A549 (cell line): Measurements from ENCODE around the gene CERS3. TPM values are rescaled to one million over a fixed set of nuclear protein-coding genes. Genes with fewer than 3 reads are reported as not detected.

Experiments used
- ATAC-seq, 2 experiments: fragments of 200-7000 bp in 1 of 2; fragments of >200 bp in 1 of 2; cut with Nextera tagmentation in 1 of 2; cut with Tn5 transposase in 1 of 2; 3 replicates each; pipeline versions ENCODE4 v1.8.0 to v1.9.1; 2018 to 2020; ENCODE audit warnings: mild to moderate bottlenecking in 1 of 2, moderate library complexity in 1 of 2
- CTCF ChIA-PET: fragments of 300-600 bp; sonication (Branson Sonifier 250); formaldehyde crosslinking; extraction: SDS; loops from one replicate; lab custom pipeline; 2021; ENCODE audit warnings: antibody characterized with exemption, inconsistent platforms; lab: Yijun Ruan, JAX
- POLR2A ChIA-PET: fragments of 350-600 bp; formaldehyde crosslinking; extraction: SDS; loops from one replicate; lab custom pipeline; 2021; ENCODE audit warnings: antibody characterized with exemption, inconsistent platforms; lab: Yijun Ruan, JAX
- DNase-seq, 2 experiments: peaks; one replicate each; pipeline versions ENCODE4 v3.0.0 to v3.0.0-alpha.2; 2011 to 2016; ENCODE audit warnings: low read depth in 1 of 2, low spot score in 1 of 2
- FAIRE-seq: peaks from 2 replicates; lab custom pipeline; 2011; peaks lifted over from hg19 to GRCh38; lab: Jason Lieb, UNC
- H3K27ac ChIP-seq, 2 experiments: fragments of >200 bp; sonication (Bioruptor Twin); formaldehyde crosslinking; 3 replicates each; pipeline ENCODE4 v1.5.1; 2016 to 2017
- H3K4me1 ChIP-seq: fragments of >200 bp; sonication (Bioruptor Twin); formaldehyde crosslinking; 3 replicates; pipeline ENCODE4 v1.6.1; 2016
- H3K4me2 ChIP-seq: fragments of >200 bp; sonication (Bioruptor Twin); formaldehyde crosslinking; 3 replicates; pipeline ENCODE4 v1.6.1; 2016
- H3K4me3 ChIP-seq: fragments of >200 bp; sonication (Bioruptor Twin); formaldehyde crosslinking; 3 replicates; pipeline ENCODE4 v1.5.1; 2016
- H3K9me3 ChIP-seq: fragments of >200 bp; sonication (Bioruptor Twin); formaldehyde crosslinking; 3 replicates; pipeline ENCODE4 v1.6.1; 2016
- ATOH8 ChIP-seq: fragments of 250-450 bp; sonication (Bioruptor Pico); IDR thresholded peaks from 2 replicates; pipeline ENCODE4 v1.5.0; 2020; ENCODE audit warnings: low read depth, mild to moderate bottlenecking, moderate library complexity
- EHMT2 ChIP-seq: fragments of 200-600 bp; sonication (generic); IDR thresholded peaks from 2 replicates; pipeline ENCODE4 v1.6.1; 2016; ENCODE audit warnings: antibody characterized with exemption, low read depth, mild to moderate bottlenecking, moderate library complexity
- ELK1 ChIP-seq: fragments of 150-350 bp; IDR thresholded peaks from 2 replicates; pipeline ENCODE4 v1.6.1; 2014; ENCODE audit warnings: low read depth, mild to moderate bottlenecking, low read length
- FOXS1 ChIP-seq: fragments of 250-450 bp; sonication (Bioruptor Pico); IDR thresholded peaks from 2 replicates; pipeline ENCODE4 v1.5.0; 2020; ENCODE audit warnings: mild to moderate bottlenecking, moderate library complexity
- HES2 ChIP-seq: fragments of >200 bp; sonication (Bioruptor Twin); formaldehyde crosslinking; IDR thresholded peaks from 2 replicates; pipeline ENCODE4 v1.6.1; 2016
- HOXA7 ChIP-seq: fragments of 250-450 bp; sonication (Bioruptor Pico); IDR thresholded peaks from 2 replicates; pipeline ENCODE4 v1.5.0; 2020; ENCODE audit warnings: mild to moderate bottlenecking, moderate library complexity
- HOXB13 ChIP-seq: fragments of 250-450 bp; sonication (Bioruptor Pico); IDR thresholded peaks from 2 replicates; pipeline ENCODE4 v1.5.0; 2020; ENCODE audit warnings: low read depth, mild to moderate bottlenecking, moderate library complexity
- JUNB ChIP-seq: fragments of >200 bp; sonication (Bioruptor Twin); formaldehyde crosslinking; IDR thresholded peaks from 2 replicates; pipeline ENCODE4 v1.6.1; 2016
- KDM1A ChIP-seq: fragments of 200-600 bp; sonication (generic); IDR thresholded peaks from 2 replicates; pipeline ENCODE4 v1.6.1; 2016; ENCODE audit warnings: low read depth, mild to moderate bottlenecking
- MAFK ChIP-seq: fragments of 450-650 bp; IDR thresholded peaks from 2 replicates; pipeline ENCODE4 v1.6.1; 2014; ENCODE audit not compliant: partially characterized antibody
- MAX ChIP-seq: IDR thresholded peaks from 2 replicates; pipeline ENCODE4 v1.6.1; 2012
- MAZ ChIP-seq: fragments of 150-350 bp; IDR thresholded peaks from 2 replicates; pipeline ENCODE4 v1.6.1; 2014; ENCODE audit warnings: antibody characterized with exemption, low read depth, low read length, borderline replicate concordance
- NFE2L2 ChIP-seq: fragments of 150-350 bp; conservative IDR thresholded peaks from 2 replicates; pipeline ENCODE4 v1.6.1; 2014; ENCODE audit warnings: low read length
- NPAS2 ChIP-seq: fragments of 250-450 bp; sonication (Bioruptor Pico); IDR thresholded peaks from 2 replicates; pipeline ENCODE4 v1.8.0; 2022; ENCODE audit warnings: mild to moderate bottlenecking, moderate library complexity, borderline replicate concordance
- NR3C1 ChIP-seq: fragments of >200 bp; sonication (Bioruptor Twin); formaldehyde crosslinking; IDR thresholded peaks from 3 replicates; pipeline ENCODE4 v1.6.1; 2017
- PBX3 ChIP-seq: IDR thresholded peaks from 2 replicates; pipeline ENCODE4 v1.6.1; 2012
- PHF8 ChIP-seq: fragments of 200-600 bp; sonication (generic); IDR thresholded peaks from 2 replicates; pipeline ENCODE4 v1.6.1; 2016; ENCODE audit warnings: low read depth, mild to moderate bottlenecking, antibody characterized with exemption, moderate library complexity, borderline replicate concordance
- RFX5 ChIP-seq: fragments of 450-650 bp; IDR thresholded peaks from 2 replicates; pipeline ENCODE4 v1.7.1; 2014; ENCODE audit warnings: antibody characterized with exemption, mild to moderate bottlenecking, moderate library complexity
- SMC3 ChIP-seq: fragments of >200 bp; sonication (Bioruptor Twin); formaldehyde crosslinking; IDR thresholded peaks from 3 replicates; pipeline ENCODE4 v1.6.1; 2018; ENCODE audit warnings: inconsistent platforms
- TFCP2L1 ChIP-seq: fragments of 250-450 bp; sonication (Bioruptor Pico); IDR thresholded peaks from 2 replicates; pipeline ENCODE4 v1.5.0; 2021; ENCODE audit warnings: mild to moderate bottlenecking
- ZFP36 ChIP-seq: fragments of 450-650 bp; IDR thresholded peaks from 2 replicates; pipeline ENCODE4 v1.6.1; 2014; ENCODE audit warnings: borderline replicate concordance; ENCODE audit not compliant: partially characterized antibody
- ZNF302 ChIP-seq: fragments of 250-450 bp; sonication (Bioruptor Pico); IDR thresholded peaks from 2 replicates; pipeline ENCODE4 v1.9.0; 2021; ENCODE audit warnings: inconsistent platforms, mild to moderate bottlenecking, moderate library complexity
- WGBS: methylation state at CpG from one replicate; pipeline ENCODE4 v1.1.6; 2017; ENCODE audit errors: missing lambda C conversion rate; 5-methylcytosine and 5-hydroxymethylcytosine counted together
- polyA plus RNA-seq, 4 experiments: library from polyadenylated mRNA; depleted of rRNA in 3 of 4; stranded (reverse); fragments of >200 nt; fragmentation: RNase III in 1 of 4; extraction: RNeasy Plus Mini Kit Qiagen cat#74134 plus additional on column Dnase treatment in 1 of 4; gene quantifications; 2 replicates in 3 of 4; 3 replicates in 1 of 4; pipeline ENCODE4 v1.2.3, GENCODE V29; 2011 to 2017

Gene CERS3
- polyA plus RNA-seq, 2 of the 4 experiments (the other 2 are of a cell fraction): not detected

- POLR2A ChIA-PET: no interaction called here
Observed at GRCh38 chr15:100484443-100484842, 44.3 kb downstream of the CERS3 start.

GRCh38 chr15:100483370-100483769 is 45.4 kb downstream of the CERS3 start:
- no peak for TF ChIP-seq MAZ
- TF ChIP-seq FOXS1 (CRISPR knock-in tag): no peak
- TF ChIP-seq JUNB: no peak
- TF ChIP-seq MAX: no peak
- no peak for TF ChIP-seq RFX5
- no peak for TF ChIP-seq ZNF302 (CRISPR knock-in tag)
- TF ChIP-seq KDM1A: no peak
- TF ChIP-seq ELK1: no peak
- no peak for TF ChIP-seq NPAS2
- no peak for TF ChIP-seq PHF8
- no peak for TF ChIP-seq MAFK
- no peak for TF ChIP-seq ZFP36
- TF ChIP-seq EHMT2: no peak
- TF ChIP-seq HOXA7: no peak
- TF ChIP-seq HES2: no peak
- no peak for TF ChIP-seq NFE2L2
- no peak for TF ChIP-seq HOXB13
- DNase-seq (no peak), ATAC-seq (no peak), FAIRE-seq (no peak)
- H3K4me1 ChIP-seq: no peaks in the 10 kb centered on the region
- peaks cover 8% of the 10 kb centered on the region; the same call in 2 of the 3 replicates for H3K9me3 ChIP-seq
- ChIA-PET POLR2A (no interaction called here), CTCF (no interaction called here)
- no peak overlapping the region for H3K4me2 ChIP-seq
- no peak overlapping the region for H3K27ac ChIP-seq
- H3K4me3 ChIP-seq: no peak overlapping the region
- 52% methylated on average over 2 of the region's 2 CpGs for WGBS

More at GRCh38 chr15:100484443-100484842, 44.3 kb downstream of the CERS3 start:
- no peak for TF ChIP-seq HOXA7
- no peak for TF ChIP-seq ATOH8 (CRISPR knock-in tag)
- H3K27ac ChIP-seq: no peak overlapping the region
- no peak for FAIRE-seq
- no peak for DNase-seq
- 0 out of 3 replicates have a peak, but pooled peaks cover under 1% of the 10 kb centered on the region for H3K9me3 ChIP-seq
- 58% methylated on average over 9 of the region's 9 CpGs for WGBS
- H3K4me1 ChIP-seq: no peaks in the 10 kb centered on the region
- H3K4me3 ChIP-seq: no peak overlapping the region
- CTCF ChIA-PET: no interaction called here
- no peak overlapping the region for H3K4me2 ChIP-seq
- no peak for ATAC-seq

GRCh38 chr15:100476805-100477204 is 51.9 kb downstream of the CERS3 start:
- no peak for FAIRE-seq
- H3K4me3 ChIP-seq: no peak overlapping the region
- no peak for ATAC-seq
- H3K27ac ChIP-seq: no peak overlapping the region
- H3K9me3 ChIP-seq: peaks cover 18% of the 10 kb centered on the region; the same call in 2 of the 3 replicates
- no peaks in the 10 kb centered on the region for H3K4me1 ChIP-seq
- DNase-seq: no peak
- TF ChIP-seq SMC3 (no peak), JUNB (no peak), NR3C1 (no peak), PBX3 (no peak), RFX5 (no peak), MAZ (no peak), TFCP2L1 (no peak)
- CTCF ChIA-PET: no interaction called here
- under 1% methylated on average over 4 of the region's 4 CpGs for WGBS
- POLR2A ChIA-PET: no interaction called here
- H3K4me2 ChIP-seq: no peak overlapping the region
